ENCODE data around the gene KRT82.

DNA sequence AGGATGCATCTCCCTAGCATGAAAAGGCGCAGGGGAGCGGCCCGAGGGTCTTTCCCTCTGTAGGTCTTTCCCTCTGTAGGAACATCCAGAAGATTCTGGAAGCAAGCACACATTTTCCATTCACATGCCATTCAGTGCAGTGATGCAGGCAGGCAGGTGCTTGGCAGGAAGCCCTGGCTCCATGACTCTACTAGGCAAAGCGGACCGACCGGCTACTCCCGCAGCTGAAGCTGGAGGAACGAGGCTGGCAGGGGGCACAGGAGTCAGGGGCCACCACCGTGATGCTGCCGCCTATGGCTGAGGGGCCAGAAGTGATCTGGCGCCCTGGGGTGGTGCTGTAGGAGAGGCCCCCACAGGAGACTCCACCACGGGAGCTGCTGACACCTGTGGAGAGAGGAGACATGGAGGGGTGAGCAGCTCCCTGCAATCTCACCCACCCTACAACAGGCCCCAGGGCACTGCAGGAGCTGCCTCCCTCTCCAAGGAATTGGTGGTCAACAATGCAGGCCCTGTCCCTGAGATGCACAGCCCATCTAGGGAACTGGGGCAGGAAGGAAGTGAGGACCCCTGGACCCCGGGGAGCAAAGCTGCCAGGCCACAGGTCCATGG is 45.4 kb downstream of the KRT82 start:
- TF ChIP-seq POLR2A (IDR thresholded peaks at IDR 0.05): no peak
- TF ChIP-seq CTCF (IDR thresholded peaks at IDR 0.05 in 8 of 11, conservative IDR thresholded peaks at IDR 0.05 in 3 of 11): no peak

Measured in spleen (tissue), 7 donors.